AG04450 (cell line): ENCODE data around the gene PLCE1. TPM values are rescaled to one million over a fixed set of nuclear protein-coding genes. Genes with fewer than 3 reads are reported as not detected.

ENCODE experiments used
- CTCF ChIA-PET: fragments of 300-600, 350-600 bp; formaldehyde crosslinking; extraction: SDS; loops from one replicate; lab custom pipeline; 2022; ENCODE audit warnings: antibody characterized with exemption, inconsistent platforms; lab: Charles Lee
- POLR2A ChIA-PET: fragments of 350-600 bp; formaldehyde crosslinking; extraction: SDS; loops from one replicate; lab custom pipeline; 2021; ENCODE audit warnings: antibody characterized with exemption, inconsistent platforms; lab: Yijun Ruan, JAX
- DNase-seq: peaks from one replicate; pipeline ENCODE4 v3.0.0-alpha.2; 2011; ENCODE audit warnings: low read depth, low spot score
- H3K27ac ChIP-seq: one replicate; pipeline ENCODE4 v1.5.1; 2012; ENCODE audit warnings: low read depth, low read length, control low read depth
- H3K27me3 ChIP-seq: one replicate; pipeline ENCODE4 v1.6.0; 2012; ENCODE audit warnings: low read length; ENCODE audit not compliant: control insufficient read depth, insufficient read depth
- H3K4me3 ChIP-seq: 2 replicates; pipeline ENCODE4 v1.5.1; 2011; ENCODE audit warnings: mild to moderate bottlenecking, low read depth, low read length, control low read depth
- H3K9me3 ChIP-seq: 2 replicates; pipeline ENCODE4 v1.5.1; 2012; ENCODE audit warnings: low read length; ENCODE audit not compliant: control insufficient read depth, insufficient read depth
- CTCF ChIP-seq: IDR thresholded peaks from 2 replicates; pipeline ENCODE4 v1.5.1; 2011; ENCODE audit warnings: low read depth, low read length, control low read depth, inconsistent platforms
- polyA plus RNA-seq: library from polyadenylated mRNA; depleted of rRNA; stranded (reverse); fragments of >200 nt; gene quantifications from 2 replicates; pipeline ENCODE4 v1.2.3, GENCODE V29; 2011

The PLCE1 gene
- polyA plus RNA-seq, 1 experiment, result 2.2 TPM

- TF ChIP-seq CTCF, result no peak
- no peak for DNase-seq
- POLR2A ChIA-PET, result no interaction called here
- H3K27me3 ChIP-seq, result no peaks in the 10 kb centered on the region
- no peak overlapping the region for H3K27ac ChIP-seq
- CTCF ChIA-PET, result interaction anchor here (0.6 kb wide), 1 partner anchor 334 kb away, joined by 3 read pairs; no protein-coding TSS in a partner anchor
- peaks cover 8% of the 10 kb centered on the region; the same call in 1 of the 2 replicates for H3K9me3 ChIP-seq
- no peak overlapping the region for H3K4me3 ChIP-seq
Measured at GRCh38 chr10:94029955-94030354, 36.2 kb downstream of the PLCE1 start.

GRCh38 chr10:94035982-94036765 lies 42.4 kb downstream of the PLCE1 start:
- DNase-seq, result no peak
- H3K9me3 ChIP-seq, result no peaks in the 10 kb centered on the region
- CTCF ChIA-PET, result interaction anchor here (0.6 to 1.1 kb wide), 2 partner anchors 16 to 38 kb away, joined by 3 to 4 read pairs; no protein-coding TSS in a partner anchor
- POLR2A ChIA-PET, result no interaction called here
- no peaks in the 10 kb centered on the region for H3K27me3 ChIP-seq
- H3K27ac ChIP-seq, result no peak overlapping the region
- TF ChIP-seq CTCF, result no peak
- no peak overlapping the region for H3K4me3 ChIP-seq

GRCh38 chr10:94036766-94037033 lies 43.0 kb downstream of the PLCE1 start:
- Histone ChIP-seq H3K4me3 (no peak overlapping the region), H3K27ac (no peak overlapping the region), H3K27me3 (no peaks in the 10 kb centered on the region), H3K9me3 (no peaks in the 10 kb centered on the region)
- no peak for DNase-seq
- CTCF ChIA-PET, result interaction anchor here (0.6 to 1.1 kb wide), 2 partner anchors 17 to 39 kb away, joined by 3 to 4 read pairs; no protein-coding TSS in a partner anchor
- POLR2A ChIA-PET, result no interaction called here
- TF ChIP-seq CTCF, result no peak

- no peak for DNase-seq
- POLR2A ChIA-PET, result no interaction called here
- Histone ChIP-seq H3K9me3 (no peaks in the 10 kb centered on the region), H3K27ac (no peak overlapping the region), H3K4me3 (no peak overlapping the region), H3K27me3 (no peaks in the 10 kb centered on the region)
- TF ChIP-seq CTCF, result no peak
- CTCF ChIA-PET, result interaction anchor here (0.7 to 1.0 kb wide), 2 partner anchors 31 to 283 kb away, joined by 3 to 5 read pairs; no protein-coding TSS in a partner anchor
Measured at GRCh38 chr10:94037286-94037685, 43.6 kb downstream of the PLCE1 start.

- POLR2A ChIA-PET, result no interaction called here
- Histone ChIP-seq H3K27ac (no peak overlapping the region), H3K27me3 (no peaks in the 10 kb centered on the region), H3K4me3 (no peak overlapping the region), H3K9me3 (no peaks in the 10 kb centered on the region)
- no peak for TF ChIP-seq CTCF
- CTCF ChIA-PET, result interaction anchor here (1.0 kb wide), 1 partner anchor 32 kb away, joined by 3 read pairs; no protein-coding TSS in a partner anchor
- DNase-seq, result no peak
Measured at GRCh38 chr10:94038024-94038423, 44.3 kb downstream of the PLCE1 start.
